A549 (cell line): ENCODE results near the gene OOSP2.

ENCODE experiments used
- EP300 ChIP-seq, 2 experiments: fragments of >200 bp; sonication (Bioruptor Twin); formaldehyde crosslinking; IDR thresholded peaks; 2 replicates in 1 of 2; 3 replicates in 1 of 2; pipeline ENCODE4 v1.6.1; 2016 to 2017
- POLR2A ChIP-seq: IDR thresholded peaks from 2 replicates; pipeline ENCODE4 v1.6.1; 2012; ENCODE audit warnings: mild to moderate bottlenecking, low read length
- RNF2 ChIP-seq: fragments of 200-600 bp; sonication (generic); IDR thresholded peaks from 2 replicates; pipeline ENCODE4 v1.6.1; 2016; ENCODE audit warnings: low read depth, mild to moderate bottlenecking, antibody characterized with exemption, moderate library complexity, borderline replicate concordance
- TF ChIP-seq, protein P1 (sequence below): fragments of >200 bp; sonication (Bioruptor Twin); formaldehyde crosslinking; IDR thresholded peaks from 3 replicates; pipeline ENCODE4 v1.5.1; 2016

DNA sequence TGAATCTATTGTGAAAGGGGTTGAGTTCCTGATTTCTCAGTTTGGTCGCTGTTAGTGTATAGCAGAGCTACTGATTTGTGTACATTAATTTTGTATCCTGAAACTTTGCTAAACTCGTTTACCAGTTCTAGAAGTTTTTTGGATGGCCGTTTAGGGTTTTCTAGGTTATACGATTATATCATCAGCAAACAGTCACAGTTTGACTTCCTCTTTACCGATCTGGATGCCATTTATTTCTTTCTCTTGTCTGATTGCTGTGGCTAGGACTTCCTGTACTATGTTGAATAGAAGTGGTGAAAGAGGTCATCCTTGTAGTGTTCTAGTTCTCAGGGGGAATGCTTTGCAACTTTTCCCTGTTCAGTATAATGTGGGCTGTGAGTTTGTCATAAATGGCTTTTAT, 47.8 kb upstream of the OOSP2 start:
- TF ChIP-seq POLR2A (no peak), EP300 (IDR thresholded peaks at IDR 0.05) (no peak), RNF2 (no peak)
- TF ChIP-seq, protein P1, sequence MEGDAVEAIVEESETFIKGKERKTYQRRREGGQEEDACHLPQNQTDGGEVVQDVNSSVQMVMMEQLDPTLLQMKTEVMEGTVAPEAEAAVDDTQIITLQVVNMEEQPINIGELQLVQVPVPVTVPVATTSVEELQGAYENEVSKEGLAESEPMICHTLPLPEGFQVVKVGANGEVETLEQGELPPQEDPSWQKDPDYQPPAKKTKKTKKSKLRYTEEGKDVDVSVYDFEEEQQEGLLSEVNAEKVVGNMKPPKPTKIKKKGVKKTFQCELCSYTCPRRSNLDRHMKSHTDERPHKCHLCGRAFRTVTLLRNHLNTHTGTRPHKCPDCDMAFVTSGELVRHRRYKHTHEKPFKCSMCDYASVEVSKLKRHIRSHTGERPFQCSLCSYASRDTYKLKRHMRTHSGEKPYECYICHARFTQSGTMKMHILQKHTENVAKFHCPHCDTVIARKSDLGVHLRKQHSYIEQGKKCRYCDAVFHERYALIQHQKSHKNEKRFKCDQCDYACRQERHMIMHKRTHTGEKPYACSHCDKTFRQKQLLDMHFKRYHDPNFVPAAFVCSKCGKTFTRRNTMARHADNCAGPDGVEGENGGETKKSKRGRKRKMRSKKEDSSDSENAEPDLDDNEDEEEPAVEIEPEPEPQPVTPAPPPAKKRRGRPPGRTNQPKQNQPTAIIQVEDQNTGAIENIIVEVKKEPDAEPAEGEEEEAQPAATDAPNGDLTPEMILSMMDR: no peak
